ENCODE measurements around the gene CLBA1.

Gene CLBA1

DNA sequence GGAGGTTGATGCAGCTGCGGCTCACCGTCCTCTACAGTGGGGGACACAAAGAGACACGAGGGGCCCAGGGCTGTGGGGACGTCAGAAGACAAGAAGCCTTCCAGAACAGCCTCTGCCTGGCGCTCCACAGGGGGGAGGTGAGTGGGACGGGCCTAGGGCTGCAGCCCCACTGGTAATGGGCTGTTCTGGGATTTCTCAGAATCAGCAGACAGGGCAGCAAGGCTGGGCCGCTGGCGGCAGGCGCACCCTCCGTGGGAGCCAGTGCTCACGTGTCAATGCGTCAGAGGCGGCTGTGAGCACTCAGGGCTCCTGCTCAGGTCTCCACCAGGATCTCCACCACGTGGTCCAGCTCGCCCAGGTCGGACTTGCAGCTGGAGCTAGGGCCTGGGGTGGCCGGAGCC, 25.3 kb downstream of the CLBA1 start:
- no peak overlapping the region for H3K4me3 ChIP-seq (replicated peaks; ENCODE audit: low read depth, low read length)
- no peak for TF ChIP-seq CTCF (IDR thresholded peaks at IDR 0.05; ENCODE audit: low read length, missing control alignments)
- no peak for DNase-seq (ENCODE audit: low read depth)

DNA sequence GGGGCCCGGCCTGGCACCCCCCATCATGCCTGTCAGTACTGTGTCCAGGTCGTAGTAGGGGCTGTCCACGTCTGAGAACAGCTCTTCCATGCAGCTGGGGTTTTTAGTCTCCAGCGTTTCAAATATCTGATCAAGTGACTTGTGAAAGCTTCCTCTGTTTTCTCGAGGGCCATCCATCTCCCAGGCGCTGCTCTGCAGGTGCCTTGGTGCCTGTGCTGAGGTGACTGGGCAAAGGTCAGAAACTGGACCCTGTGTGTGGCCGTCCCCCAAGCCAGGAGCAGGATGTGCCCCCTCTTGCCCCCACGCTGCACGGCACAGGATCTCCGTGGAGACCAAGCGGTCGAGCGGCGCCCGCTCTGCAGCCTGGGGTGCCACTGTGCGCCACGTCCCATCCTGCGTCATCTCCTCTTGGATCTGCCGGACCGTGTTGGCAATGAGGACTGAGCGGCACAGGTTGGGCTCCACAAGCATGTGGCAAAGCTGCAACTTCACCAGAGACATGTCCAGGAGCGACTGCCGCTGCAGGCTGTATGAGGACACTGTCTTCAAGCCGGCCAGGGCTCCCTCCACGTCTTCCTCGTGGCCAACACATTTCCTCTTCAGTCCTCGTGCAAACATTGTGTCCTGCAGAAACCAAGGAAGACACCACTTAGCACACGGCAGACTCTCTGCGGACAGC, 25.9 kb downstream of the CLBA1 start:
- no peak overlapping the region for H3K4me3 ChIP-seq (replicated peaks; ENCODE audit: low read depth, low read length)
- DNase-seq (ENCODE audit: low read depth): no peak
- no peak for TF ChIP-seq CTCF (IDR thresholded peaks at IDR 0.05; ENCODE audit: low read length, missing control alignments)

DNA sequence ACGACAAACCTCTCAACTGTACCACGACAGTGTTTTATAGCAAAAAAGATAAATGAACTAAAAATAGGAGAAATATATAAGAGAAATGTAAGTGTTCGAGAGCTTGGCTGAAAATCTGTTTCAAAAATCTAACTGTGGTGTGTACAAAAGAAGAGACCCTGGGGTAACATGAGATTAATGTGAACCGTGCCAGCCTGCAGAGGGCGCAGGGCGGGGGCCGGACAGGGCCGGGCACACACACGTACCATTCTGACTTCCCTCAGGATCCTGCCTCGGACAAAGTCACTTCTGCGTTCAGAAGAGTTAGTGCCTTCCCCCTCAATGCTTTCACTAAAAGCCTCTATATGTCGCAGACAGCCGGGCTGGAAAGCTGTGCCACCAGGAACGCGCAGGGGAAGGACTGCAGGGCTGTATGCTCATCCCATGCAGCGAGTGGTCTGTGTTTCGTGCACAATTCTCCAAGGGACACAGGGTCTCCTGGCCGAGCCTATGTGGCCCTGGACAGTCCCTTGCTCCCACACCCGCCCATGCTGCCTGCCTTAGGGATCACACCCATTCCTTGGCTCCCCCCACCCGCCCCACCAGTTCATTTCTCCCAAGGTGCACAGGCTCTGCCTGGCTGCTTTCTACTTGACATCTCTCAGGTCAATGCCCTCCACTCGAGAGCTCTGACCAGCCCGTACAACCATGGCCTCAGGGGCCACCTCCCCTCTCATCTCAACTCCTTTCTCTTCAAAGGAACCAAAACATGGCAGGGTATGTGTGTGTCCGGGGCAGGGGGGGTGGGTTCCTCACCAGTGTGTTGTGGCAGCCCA, 26.8 kb downstream of the CLBA1 start:
- peak; percentile 3 for TF ChIP-seq CTCF (IDR thresholded peaks at IDR 0.05; ENCODE audit: low read length, missing control alignments)
- no peak overlapping the region for H3K4me3 ChIP-seq (replicated peaks; ENCODE audit: low read depth, low read length)
- no peak for DNase-seq (ENCODE audit: low read depth)

- TF ChIP-seq CTCF (IDR thresholded peaks at IDR 0.05; ENCODE audit: low read length, missing control alignments): peak; percentile 1
- no peak overlapping the region for H3K4me3 ChIP-seq (replicated peaks; ENCODE audit: low read depth, low read length)
- no peak for DNase-seq (ENCODE audit: low read depth)
Measured at GRCh38 chr14:105013150-105013785, 27.7 kb downstream of the CLBA1 start.

DNA sequence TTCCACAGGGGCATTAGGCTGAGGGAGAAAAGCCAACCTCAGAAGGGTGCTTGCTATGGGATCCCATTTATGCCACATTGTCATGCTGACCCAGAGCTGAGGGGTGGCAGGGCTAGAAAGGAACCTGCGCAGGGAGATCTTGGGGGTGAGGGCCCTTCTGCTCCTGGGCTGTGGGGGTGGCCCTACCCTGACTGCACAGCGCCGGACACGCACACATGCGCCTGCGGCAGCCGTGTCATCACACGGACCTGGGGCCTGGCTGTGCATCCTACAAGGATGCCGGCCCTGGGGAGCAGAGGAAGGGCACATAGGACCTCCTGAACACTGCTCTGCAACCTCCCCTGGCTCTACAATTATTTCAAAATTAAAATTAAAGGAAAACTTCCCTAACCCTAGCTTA, 28.4 kb downstream of the CLBA1 start:
- H3K4me3 ChIP-seq (replicated peaks; ENCODE audit: low read depth, low read length): no peak overlapping the region
- DNase-seq (ENCODE audit: low read depth): no peak
- TF ChIP-seq CTCF (IDR thresholded peaks at IDR 0.05; ENCODE audit: low read length, missing control alignments): no peak

DNA sequence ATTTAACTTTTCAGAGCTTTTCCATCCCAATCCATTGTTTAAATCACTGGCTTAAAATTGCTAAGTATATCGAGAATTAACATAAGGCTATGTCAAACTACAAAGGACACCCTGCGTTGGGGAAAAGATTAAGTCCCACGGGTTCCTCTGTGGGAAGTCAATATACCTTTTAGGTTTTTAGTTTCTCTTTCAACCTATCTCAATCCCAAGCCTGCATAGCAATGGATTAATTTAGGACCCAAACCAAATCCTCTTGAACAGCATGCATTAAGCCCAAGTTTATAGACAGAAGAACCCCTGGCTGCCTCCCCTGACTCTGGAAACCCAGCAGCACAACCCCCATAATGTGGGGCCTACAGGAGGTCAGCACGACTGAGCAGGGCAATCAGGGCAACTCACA, 29.0 kb downstream of the CLBA1 start:
- no peak for TF ChIP-seq CTCF (IDR thresholded peaks at IDR 0.05; ENCODE audit: low read length, missing control alignments)
- no peak for DNase-seq (ENCODE audit: low read depth)
- H3K4me3 ChIP-seq (replicated peaks; ENCODE audit: low read depth, low read length): no peak overlapping the region

All from fibroblast of pulmonary artery (primary cell).